Endodermal cell (in vitro differentiated cells): Measurements from ENCODE around the gene NPLOC4. TPM values are rescaled to one million over a fixed set of nuclear protein-coding genes. Genes with fewer than 3 reads are reported as not detected.

ENCODE experiments used
- DNase-seq: peaks from one replicate; pipeline ENCODE4 v3.0.0-alpha.2; 2017
- H3K27ac ChIP-seq: 2 replicates; pipeline ENCODE4 v1.5.1; 2013; ENCODE audit warnings: mild to moderate bottlenecking, low read depth, low read length, moderate library complexity
- H3K27me3 ChIP-seq: 2 replicates; pipeline ENCODE4 v1.6.1; 2013; ENCODE audit warnings: mild to moderate bottlenecking, low read length, moderate library complexity; ENCODE audit not compliant: insufficient read depth, control insufficient read depth, poor library complexity, severe bottlenecking
- H3K36me3 ChIP-seq: 2 replicates; pipeline ENCODE4 v1.7.0; 2013; ENCODE audit warnings: mild to moderate bottlenecking, low read length, moderate library complexity; ENCODE audit not compliant: control insufficient read depth, insufficient read depth
- H3K4me1 ChIP-seq: one replicate; pipeline ENCODE4 v1.7.0; 2013; ENCODE audit warnings: low read length; ENCODE audit not compliant: control insufficient read depth, insufficient read depth
- H3K4me3 ChIP-seq: 2 replicates; pipeline ENCODE4 v1.5.1; 2013; ENCODE audit warnings: mild to moderate bottlenecking, low read length, moderate library complexity
- H3K9ac ChIP-seq: 2 replicates; pipeline ENCODE4 v1.6.1; 2013; ENCODE audit warnings: mild to moderate bottlenecking, low read length, moderate library complexity; ENCODE audit not compliant: poor library complexity, severe bottlenecking; ENCODE audit errors: extremely low read depth
- H3K9me3 ChIP-seq: 2 replicates; pipeline ENCODE4 v1.6.1; 2013; ENCODE audit warnings: mild to moderate bottlenecking, low read length, moderate library complexity; ENCODE audit not compliant: control insufficient read depth
- H3K27ac Mint-ChIP-seq: 2 replicates; pipeline ENCODE4 v1.8.0; 2020; ENCODE audit warnings: mixed read lengths
- H3K27me3 Mint-ChIP-seq: 2 replicates; pipeline ENCODE4 v1.8.0; 2021; ENCODE audit warnings: mild to moderate bottlenecking, mixed read lengths; ENCODE audit not compliant: insufficient read depth
- H3K36me3 Mint-ChIP-seq: 2 replicates; pipeline ENCODE4 v1.8.0; 2020; ENCODE audit warnings: low read depth, mixed read lengths
- H3K4me1 Mint-ChIP-seq: 2 replicates; pipeline ENCODE4 v1.8.0; 2020; ENCODE audit warnings: mixed read lengths
- H3K4me3 Mint-ChIP-seq: 2 replicates; pipeline ENCODE4 v1.8.0; 2020; ENCODE audit warnings: mild to moderate bottlenecking, moderate library complexity, mixed read lengths
- H3K9me3 Mint-ChIP-seq: 2 replicates; pipeline ENCODE4 v1.8.0; 2020; ENCODE audit warnings: mild to moderate bottlenecking, mixed read lengths
- CTCF ChIP-seq: fragments of 200-600 bp; sonication (generic); conservative IDR thresholded peaks from 2 replicates; pipeline ENCODE4 v1.5.0; 2021; ENCODE audit warnings: antibody characterized with exemption, mild to moderate bottlenecking
- WGBS, 2 experiments: methylation state at CpG; one replicate each; pipeline versions ENCODE4 v1.1.5 to v1.1.7; 2013; ENCODE audit warnings: missing lambda C conversion rate in 2 of 2, mixed read lengths in 1 of 2; ENCODE audit not compliant: insufficient coverage in 1 of 2, insufficient read length in 1 of 2; 5-methylcytosine and 5-hydroxymethylcytosine counted together
- total RNA-seq, 2 donors: library from RNA; stranded (reverse); fragmentation: NEBNext Ultra II Directional in 1 of 2; extraction: Animal tissue kit (Norgen Biotek cat#: 25700) in 1 of 2; gene quantifications; 2 replicates in 1 of 2; 3 replicates in 1 of 2; pipeline ENCODE4 v1.2.1, GENCODE V29; 2021

The NPLOC4 gene
- total RNA-seq, 2 donors from 2014 or later = 113 to 118 TPM

GRCh38 chr17:81558941-81559806, 77.7 kb downstream of the NPLOC4 start:
- Histone ChIP-seq H3K9me3 (no peaks in the 10 kb centered on the region), H3K9ac (no peak overlapping the region), H3K36me3 (peaks cover 59% of the 10 kb centered on the region), H3K4me3 (no peak overlapping the region), H3K27me3 (no peaks in the 10 kb centered on the region), H3K27ac (no peak overlapping the region), H3K4me1 (no peaks in the 10 kb centered on the region)
- DNase-seq = peak; percentile 83
- 86 to 93% methylated on average over 16 to 27 of the region's 27 CpGs for WGBS, 2 experiments
- Mint-ChIP-seq H3K27ac (no peak overlapping the region), H3K36me3 (peaks cover 40% of the 10 kb centered on the region), H3K9me3 (no peaks in the 10 kb centered on the region), H3K27me3 (no peaks in the 10 kb centered on the region), H3K4me1 (no peaks in the 10 kb centered on the region), H3K4me3 (no peak overlapping the region)
- TF ChIP-seq CTCF = peak; percentile 60

DNA sequence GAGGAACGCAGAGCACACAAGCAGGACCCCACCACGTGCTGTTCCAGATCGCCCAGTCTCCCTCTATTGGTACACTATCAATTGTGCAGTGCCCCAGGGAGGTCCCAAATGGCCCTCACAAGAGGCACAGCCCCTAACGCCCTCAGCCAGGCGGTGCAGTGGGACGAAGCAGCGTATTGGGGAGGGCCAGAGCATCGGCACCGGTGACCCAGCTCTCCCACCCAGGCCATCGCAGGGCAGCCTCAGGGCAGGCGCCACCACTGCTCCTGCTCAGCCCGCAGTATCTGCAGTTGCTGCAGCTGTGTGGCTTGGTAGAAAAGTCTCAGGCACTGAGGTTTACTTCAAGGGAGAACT, 78.8 kb downstream of the NPLOC4 start:
- Histone ChIP-seq H3K9ac (no peak overlapping the region), H3K27ac (no peak overlapping the region), H3K36me3 (peaks cover 48% of the 10 kb centered on the region), H3K27me3 (no peaks in the 10 kb centered on the region), H3K9me3 (no peaks in the 10 kb centered on the region), H3K4me1 (peaks cover 3% of the 10 kb centered on the region), H3K4me3 (no peak overlapping the region)
- TF ChIP-seq CTCF = no peak
- WGBS, 2 experiments = 95 to 97% methylated on average over 5 to 12 of the region's 12 CpGs
- no peak overlapping the region for H3K4me3 Mint-ChIP-seq
- peaks cover 5% of the 10 kb centered on the region for H3K4me1 Mint-ChIP-seq
- H3K27me3 Mint-ChIP-seq = no peaks in the 10 kb centered on the region
- no peak for DNase-seq
- H3K9me3 Mint-ChIP-seq = no peaks in the 10 kb centered on the region
- peaks cover 34% of the 10 kb centered on the region for H3K36me3 Mint-ChIP-seq
- no peak overlapping the region for H3K27ac Mint-ChIP-seq

DNA sequence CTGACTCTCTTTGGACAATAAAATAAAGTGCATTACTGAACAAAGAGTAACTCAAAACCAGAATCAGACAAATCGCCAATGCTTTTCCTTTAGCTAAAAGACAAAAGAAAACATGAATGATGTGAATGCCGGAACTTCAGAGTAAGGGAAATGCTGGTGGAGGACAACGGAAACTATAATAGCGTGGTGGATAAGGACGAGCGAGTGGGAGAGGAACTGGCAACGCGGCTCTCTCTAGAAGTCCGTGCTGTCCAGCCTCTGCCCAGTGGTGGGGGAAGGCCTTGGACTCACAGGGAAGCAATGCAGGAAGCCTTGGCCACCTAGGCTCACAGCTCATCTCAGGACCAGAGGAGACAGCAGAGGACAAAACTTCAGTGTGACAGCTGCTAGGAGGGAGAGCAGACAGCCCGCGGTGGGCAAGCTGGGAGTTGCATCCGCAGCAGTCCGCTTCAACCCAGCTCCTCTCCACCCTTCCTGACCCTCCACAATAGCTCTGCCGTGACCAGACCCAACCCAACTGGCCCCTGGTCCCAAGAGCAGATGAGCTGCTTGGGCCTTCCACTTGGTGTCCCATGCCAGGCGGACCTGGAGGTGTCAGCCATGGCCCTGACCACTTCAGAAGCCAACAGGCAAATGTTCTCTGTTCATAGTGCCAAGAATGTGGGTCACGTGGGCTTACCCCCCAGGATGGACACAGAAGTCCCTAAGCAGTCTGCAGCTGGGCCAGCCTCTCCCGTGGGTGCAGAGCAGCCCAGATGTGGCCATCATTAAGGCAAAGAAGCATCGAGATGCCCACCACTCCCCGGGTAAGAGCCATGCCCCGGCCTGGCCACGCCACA, 79.4 kb downstream of the NPLOC4 start:
- H3K27ac Mint-ChIP-seq = no peak overlapping the region

More for the DNA sequence above, 79.4 kb downstream of the NPLOC4 start:
- TF ChIP-seq CTCF = no peak
- H3K4me1 ChIP-seq = peaks cover 3% of the 10 kb centered on the region
- H3K27me3 Mint-ChIP-seq = no peaks in the 10 kb centered on the region
- H3K27ac ChIP-seq = no peak overlapping the region
- H3K36me3 ChIP-seq = peaks cover 43% of the 10 kb centered on the region
- H3K4me3 ChIP-seq = no peak overlapping the region
- H3K4me3 Mint-ChIP-seq = no peak overlapping the region
- no peak for DNase-seq
- no peaks in the 10 kb centered on the region for H3K9me3 Mint-ChIP-seq
- WGBS, 2 experiments = 95 to 97% methylated on average over 14 to 21 of the region's 21 CpGs
- no peak overlapping the region for H3K9ac ChIP-seq
- H3K27me3 ChIP-seq = no peaks in the 10 kb centered on the region
- H3K36me3 Mint-ChIP-seq = peaks cover 31% of the 10 kb centered on the region
- peaks cover 5% of the 10 kb centered on the region for H3K4me1 Mint-ChIP-seq
- H3K9me3 ChIP-seq = no peaks in the 10 kb centered on the region
